Fibroblast of upper back skin (primary cell): Measurements from ENCODE around the gene CGA.
A peak's percentile ranks its signal among the peaks of the same experiment; 100 is the strongest.
"Not testable (repeated sequence)": the region's sequence is repeated elsewhere in the genome, so short reads cannot be mapped to it uniquely, and the experiment has no call there.

ENCODE experiments used
- DNase-seq: peaks from one replicate; pipeline ENCODE4 v3.0.0-alpha.2; 2013

Gene CGA

DNA sequence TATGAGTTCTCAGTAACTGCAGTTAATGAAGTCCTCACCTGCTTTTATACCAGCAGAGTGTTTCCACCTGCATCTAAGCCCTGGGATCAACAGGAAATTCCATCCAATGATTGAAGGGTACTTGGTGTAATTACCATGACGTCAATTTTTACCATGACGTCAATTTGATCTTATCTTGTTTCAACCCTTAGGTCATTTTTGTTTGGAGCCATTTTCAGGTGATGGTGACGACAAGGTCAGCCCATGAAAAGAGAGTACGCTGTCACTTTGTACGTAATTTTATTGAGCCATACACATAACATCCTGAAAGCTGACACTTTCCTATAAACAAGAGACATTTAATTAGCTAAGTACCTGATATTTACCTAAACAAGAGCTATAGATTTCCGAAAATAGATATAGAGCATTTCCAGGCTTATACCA lies at the start of gene CGA:
Gene CGA (minus strand): TSS at position 20 of the 423 bp plus-strand sequence. CDS start 6,906 bp downstream, outside the sequence.
- no peak for DNase-seq

DNA sequence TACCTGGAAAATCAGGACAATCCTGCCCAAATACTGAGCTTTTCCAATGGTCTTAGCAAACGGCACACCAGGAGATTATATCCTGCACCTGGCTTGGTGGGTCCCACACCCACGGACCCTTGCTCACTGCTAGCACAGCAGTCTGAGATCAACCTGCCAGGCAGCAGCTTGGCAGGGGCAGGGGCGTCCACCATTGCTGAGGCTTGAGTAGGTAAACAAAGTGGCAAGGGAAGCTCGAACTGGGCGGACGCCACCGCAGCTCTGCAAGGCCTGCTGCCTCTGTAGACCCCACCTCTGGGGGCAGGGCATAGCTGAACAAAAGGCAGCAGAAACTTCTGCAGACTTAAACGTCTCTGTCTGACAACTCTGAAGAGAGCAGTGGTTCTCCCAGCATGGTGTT lies 45.0 kb upstream of the CGA start:
- not testable (repeated sequence) for DNase-seq

DNA sequence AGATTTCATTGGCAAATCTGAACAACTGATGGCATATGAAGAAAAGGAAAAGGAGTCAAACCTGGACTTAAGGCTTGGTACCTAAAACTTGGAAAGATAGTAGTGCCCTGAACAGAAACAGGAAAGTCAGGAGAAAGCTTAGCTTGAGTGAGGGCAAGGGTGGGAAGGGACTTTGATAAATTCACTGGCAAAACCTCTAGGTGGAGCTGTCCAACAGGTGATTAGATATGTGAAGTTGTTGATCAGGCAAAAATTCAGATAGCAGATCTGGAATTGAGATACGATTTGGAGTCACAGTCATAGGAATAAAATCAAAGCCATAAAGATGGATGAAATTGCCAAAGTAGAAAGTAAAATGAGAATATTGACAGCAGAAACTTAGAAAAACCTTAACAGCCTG lies 44.3 kb upstream of the CGA start:
- peak; percentile 51 for DNase-seq

DNA sequence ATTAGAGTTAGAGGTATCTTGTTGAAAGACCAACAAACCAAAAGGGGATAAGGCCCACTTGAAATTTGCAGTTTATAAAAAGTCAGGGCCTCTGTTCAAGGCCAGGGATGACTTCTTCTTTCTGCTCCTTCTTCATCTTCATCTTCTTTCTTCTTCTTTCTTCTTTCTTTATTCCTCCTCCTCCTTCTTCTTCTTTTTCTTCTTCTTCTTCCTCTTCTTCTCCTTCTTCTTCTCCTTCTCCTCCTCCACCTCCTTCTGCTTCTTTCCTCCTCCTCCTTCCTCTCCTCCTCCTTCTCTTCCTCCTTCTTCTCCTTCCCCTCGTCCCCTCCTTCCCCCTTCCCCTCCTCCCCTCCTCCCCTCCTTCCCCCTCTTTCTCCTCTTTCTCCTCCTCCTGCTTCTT lies 42.1 kb upstream of the CGA start:
- no peak for DNase-seq

DNA sequence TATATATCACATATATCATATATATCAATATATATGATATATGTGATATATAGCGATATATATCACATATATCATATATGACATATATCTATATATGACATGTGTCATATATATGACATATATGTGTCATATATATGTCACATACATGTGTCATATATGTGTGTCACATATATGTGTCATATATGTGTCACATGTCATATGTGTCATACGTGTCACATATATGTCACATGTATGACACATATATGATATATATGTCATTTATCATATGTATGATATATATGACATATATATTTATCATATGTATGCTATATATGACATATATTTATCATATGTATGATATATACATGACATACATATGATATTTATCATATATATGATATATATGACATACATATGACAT lies 32.8 kb upstream of the CGA start:
- no peak for DNase-seq

DNA sequence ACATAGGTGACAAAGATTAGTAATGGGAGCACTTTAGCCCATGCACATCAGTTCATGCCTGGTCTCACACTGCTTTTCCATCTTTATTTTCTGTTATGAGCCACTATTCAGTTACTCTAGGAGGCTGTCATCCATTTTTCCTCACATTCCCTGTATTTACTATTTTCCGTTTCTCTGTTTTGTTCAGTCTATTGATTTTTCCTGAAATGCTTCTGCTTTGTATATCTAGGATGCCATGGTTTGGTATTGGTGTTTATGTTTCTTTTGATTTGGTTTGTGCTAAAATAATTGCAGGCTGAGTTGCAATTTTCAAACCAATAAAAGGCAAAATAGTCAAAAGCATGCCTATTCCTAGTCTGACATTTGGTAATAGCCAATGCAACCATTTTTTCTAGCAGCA lies 31.6 kb upstream of the CGA start:
- DNase-seq = no peak

DNA sequence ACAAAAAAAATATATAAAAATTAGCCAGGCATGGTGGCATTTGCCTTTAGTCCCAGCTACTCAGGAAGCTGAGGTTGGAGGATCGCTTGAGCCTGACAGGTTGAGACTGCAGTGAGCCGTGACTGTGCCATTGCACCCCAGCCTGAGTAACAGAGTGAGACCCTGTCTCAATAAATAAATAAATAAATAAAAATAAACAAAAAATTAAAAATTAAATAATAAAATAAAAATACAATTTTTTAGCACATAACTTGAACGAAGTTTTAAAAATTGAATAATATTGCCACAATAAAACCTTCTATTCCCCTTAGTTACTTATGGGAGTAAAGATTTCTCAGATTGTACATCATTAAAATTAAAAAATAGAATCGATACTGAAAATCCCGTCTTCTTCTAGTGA lies 29.2 kb upstream of the CGA start:
- no peak for DNase-seq

DNA sequence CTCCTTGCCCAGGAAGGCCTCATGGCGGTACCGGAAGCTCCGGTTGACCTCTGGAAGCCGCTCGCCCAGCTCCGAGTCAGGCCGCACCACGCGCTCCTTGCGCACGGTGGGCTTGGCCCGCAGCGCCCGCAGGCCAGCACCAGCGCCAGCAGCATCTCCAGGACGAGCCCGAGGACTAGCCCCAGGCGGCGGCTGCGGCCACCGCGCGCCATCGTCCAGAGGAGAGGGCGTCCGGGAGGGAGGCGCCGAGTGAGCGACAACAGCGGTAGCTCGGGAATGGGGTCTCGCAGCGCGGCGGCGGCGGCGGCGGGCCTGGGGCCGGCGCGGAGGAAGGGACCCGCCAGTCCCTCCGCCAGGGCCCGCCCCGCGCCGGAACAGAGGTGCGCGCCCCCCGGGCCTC lies 27.6 kb upstream of the CGA start:
- no peak for DNase-seq

DNA sequence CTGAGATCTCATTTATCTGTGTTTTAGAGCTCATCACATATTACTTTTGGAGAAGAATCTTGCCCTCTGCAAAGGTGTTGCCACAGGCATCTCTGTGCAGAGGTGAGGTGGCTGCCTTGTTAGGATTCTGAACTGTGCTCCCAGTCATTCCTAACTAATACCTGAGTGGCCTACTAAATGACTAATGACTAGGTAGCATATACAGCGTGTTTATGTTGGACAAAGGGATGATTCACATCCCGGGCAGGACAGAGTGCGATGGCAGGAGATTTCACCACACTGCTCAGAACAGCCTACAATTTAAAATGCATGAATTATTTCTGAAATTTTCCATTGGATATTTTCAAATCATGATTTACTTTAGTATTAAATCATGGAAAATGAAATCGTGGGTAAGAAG lies 23.1 kb upstream of the CGA start:
- DNase-seq = no peak

DNA sequence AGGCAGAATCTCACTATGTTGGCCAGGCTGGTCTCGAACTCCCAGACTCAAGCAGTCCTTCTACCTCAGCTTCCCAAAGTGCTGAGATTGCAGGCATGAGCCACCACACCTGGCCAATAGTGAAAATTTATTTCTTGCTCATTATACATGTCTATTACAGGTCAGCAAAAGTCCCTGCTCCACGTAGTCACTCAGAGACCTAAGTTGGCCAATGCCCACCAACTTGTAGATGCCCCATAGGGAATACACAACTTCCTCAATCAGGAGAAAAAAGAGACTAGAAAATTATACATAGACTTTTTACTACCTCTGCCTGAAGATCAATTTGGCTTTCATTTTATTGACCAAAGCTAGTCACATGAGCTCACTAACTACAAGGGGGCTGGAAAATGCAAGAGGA lies 22.0 kb upstream of the CGA start:
- no peak for DNase-seq

DNA sequence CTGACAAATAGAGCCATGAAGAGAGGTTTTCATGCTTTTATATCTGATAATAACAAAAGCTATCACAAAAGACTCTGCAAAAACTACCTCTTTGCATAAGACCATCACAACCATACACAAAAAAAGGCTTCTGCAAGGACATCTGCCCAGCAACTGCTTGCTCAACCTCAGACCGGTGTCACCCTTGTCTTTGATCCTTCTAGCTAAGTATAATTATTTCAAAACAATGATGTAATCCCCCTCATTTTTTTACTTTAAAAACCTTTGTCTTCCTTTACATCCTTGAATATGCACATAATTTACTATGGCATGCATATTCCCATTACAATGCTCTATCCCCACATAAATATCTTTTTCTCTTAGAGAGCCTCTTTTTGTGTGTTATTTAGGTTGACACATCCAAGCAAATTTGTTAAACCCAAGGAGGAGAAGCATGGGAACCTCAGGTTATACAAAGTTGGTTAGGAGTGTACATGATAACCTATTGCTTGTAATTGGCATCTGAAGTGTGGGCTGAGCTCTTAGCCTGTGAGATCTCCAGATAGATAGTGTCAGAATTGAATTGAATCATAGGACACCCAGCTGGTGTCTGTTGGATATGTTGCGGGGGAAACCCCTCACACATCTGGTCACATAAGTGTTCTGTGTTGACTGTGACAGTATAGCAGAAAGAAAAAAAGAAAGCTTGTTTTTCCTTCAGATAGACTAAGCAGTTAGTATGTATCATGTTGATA lies 20.7 kb upstream of the CGA start:
- DNase-seq = no peak

DNA sequence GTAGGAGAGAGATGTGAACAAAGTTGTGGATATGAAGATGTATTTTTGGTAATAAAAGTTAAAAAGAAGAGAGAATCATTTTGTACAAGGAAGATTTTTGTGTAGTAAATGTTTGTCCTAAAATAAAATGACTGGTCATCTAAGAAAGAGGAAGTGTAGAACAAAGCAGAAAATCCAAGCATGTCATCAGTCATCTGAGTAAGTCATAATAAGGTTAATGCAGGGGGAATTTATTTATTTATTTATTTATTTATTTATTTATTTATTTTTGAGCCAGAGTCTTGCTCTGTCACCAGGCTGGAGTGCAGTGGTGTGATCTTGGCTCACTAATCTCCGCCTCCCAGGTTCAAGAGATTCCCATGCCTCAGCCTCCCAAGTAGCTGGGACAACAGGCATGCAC lies 15.7 kb upstream of the CGA start:
- no peak for DNase-seq

DNA sequence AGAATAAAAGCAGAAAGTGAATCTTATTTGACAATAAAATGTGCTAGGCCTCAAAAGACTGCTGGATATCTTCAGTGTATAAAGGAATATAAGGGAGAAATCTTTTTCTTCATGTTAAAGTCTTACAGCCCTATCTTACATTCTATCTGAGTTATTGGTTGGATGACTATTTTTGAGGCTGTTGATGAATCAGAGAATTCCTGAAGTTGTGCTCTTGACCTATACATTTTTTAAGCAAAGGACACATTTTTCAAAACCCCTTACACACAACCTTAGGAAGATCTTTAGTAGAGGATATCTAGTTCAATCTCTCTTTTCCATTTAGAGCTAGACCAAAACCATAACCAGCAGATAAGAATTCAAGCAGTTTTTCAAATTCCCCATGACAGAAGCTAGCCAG lies 10.9 kb upstream of the CGA start:
- peak; percentile 69 for DNase-seq

DNA sequence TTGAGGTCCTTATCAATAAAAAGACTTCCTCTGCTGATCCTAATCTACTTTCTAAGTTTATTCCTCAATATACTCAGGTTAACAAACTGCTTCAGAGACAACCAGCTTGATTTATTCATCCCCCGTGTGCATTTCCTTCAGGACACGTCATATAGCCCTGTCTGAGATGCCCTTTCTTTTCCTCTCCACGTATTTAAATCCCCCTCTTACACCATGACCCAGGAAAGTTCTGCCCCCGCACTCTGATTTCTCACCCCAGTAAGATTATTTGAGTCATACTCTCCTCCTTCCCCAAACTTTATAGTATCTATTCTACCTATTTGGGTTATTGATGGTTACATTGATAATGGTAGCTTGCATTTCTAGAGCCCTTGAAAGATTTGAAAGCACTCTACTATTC lies 9.8 kb upstream of the CGA start:
- DNase-seq = no peak

DNA sequence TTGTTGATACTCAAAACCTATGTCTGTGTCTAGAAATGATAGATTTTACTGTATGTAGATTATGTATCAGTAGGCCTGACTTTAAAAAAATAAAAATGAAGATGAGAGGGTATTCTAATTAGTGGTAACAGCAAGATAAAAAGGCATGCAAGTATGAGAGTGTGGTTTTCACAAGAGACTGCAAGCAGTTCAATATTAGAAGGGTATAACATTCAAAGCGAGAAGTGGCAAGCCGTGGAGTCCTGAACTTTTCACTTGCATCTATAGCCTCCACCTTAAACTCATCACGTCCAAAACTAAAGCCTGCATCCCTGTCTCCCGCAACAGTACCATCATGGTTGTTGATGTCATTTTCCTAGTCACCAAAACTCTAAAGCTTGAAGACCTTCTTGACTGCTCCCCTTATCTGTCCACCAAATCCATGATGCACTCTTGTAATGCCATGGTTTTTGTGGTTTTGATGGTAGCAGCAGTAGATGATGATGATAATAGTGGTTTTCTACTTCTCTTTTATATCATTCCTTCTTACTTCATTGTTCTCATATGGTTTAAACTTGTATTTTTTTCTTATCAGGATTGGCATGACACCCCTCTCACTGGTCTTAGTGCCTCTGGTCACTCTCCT lies 9.2 kb upstream of the CGA start:
- DNase-seq = no peak

DNA sequence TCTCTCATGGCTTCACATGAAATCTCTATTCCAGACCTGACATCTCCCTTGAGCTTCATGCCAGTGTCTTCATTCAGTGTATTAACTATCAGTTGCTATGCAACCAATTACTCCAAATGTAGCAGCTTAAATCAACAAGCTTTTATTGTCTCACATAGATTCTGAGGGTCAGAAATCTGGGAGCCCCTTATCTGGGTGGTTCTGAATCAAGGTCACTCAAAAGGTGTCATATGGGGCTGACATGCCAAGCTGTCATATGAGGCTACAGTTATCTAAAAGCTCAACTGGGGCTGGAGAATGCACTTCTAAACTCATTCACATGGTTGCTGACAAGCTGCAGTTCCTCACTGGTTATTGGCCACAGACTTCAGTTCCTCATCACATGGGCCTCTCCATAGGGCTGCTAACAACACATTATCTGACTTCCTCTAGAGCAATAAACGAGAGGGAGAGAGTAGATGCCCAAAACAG lies 7.3 kb upstream of the CGA start:
- no peak for DNase-seq

DNA sequence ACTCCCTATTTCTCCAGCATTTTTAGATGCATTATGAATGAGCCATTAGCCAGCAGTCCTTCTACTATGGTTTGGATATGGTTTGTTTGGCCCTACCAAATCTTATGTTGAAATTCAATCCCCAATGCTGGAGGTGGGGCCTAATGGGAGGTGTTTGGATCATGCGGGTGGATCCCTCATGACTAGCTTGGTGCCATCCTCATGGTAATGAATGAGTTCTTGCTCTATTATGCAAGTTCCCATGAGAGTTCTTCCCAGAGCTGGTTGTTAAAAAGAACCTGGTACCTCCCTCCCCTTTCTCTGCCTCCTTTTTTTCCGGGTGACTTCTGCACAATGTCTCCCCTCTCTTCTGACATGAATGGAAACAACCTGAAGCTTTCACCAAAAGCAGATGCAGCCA lies 6.2 kb upstream of the CGA start:
- DNase-seq = no peak

DNA sequence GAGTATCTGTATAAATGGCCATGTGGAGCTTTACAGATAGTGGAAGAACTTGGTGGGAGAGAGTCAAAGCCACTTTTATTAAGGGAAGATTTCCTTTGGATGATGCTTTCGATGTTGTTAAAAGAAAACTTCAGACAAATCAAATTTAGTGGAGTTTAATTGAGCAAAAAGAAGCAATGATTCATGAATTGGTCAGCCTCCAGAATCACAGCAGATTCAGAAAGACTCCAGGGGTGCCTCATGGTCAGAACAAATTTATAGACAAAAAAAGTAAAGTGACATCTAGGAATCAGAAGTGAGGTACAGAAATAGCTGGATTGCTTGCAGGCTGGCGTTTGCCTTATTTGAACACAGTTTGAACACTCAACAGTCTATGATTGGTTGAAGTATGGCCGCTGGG lies 5.3 kb upstream of the CGA start:
- peak; percentile 13 for DNase-seq

DNA sequence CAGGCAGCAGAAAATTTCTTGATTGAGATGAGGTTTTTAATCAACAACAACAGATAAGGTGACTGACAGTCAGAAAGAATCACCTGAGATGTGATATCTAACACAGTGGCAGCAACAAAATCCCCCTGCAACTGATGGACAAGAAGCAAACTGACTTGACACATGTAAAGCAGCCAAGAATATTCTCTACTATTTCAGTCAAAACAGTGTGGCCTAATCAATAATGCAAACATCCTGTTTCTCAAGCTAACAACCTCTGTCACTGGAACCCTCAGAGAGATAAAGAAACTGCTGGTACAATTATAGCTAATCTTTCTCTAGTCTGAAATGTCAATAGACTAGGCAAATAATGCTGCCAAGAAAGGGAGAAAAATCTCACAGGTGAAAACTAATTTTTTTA lies 4.6 kb upstream of the CGA start:
- DNase-seq = no peak

DNA sequence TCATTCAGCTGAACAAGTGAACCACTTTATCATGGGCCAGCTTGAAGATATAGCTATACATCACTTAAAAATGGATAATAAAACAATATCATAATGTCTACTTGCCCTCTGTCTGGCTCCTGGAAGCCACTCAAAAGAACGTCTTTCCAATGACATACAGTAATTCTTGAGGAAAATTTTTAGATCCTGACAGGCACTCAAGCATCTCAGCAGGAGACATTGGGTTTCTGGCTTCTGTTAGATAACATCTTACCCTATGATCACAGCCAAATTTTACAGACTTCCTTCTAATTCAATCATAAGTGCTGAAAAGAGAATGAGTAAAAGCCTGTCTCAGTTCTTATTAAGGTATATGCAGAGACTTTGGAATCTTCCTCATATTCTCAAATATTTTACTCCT lies 330 bp downstream of the CGA start:
- peak; percentile 74 for DNase-seq

DNA sequence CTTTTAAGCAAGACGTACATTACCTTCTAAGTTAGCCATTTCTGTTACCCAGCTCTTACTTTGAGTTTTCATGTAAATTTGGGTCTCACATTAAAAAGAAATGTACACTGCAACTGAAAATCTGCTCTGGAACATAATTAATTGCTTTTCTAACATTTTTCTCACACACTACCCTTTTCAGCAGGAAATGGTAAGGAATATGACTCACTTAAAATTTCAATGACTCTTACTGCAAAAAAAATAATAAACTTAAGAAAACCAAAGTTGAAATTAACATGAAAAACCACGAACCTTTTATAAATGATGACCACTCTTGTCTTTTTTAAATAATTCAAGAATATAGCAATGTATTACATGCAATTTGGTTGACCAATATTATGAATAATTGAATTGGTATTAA lies 1.3 kb downstream of the CGA start:
- DNase-seq = peak; percentile 49

DNA sequence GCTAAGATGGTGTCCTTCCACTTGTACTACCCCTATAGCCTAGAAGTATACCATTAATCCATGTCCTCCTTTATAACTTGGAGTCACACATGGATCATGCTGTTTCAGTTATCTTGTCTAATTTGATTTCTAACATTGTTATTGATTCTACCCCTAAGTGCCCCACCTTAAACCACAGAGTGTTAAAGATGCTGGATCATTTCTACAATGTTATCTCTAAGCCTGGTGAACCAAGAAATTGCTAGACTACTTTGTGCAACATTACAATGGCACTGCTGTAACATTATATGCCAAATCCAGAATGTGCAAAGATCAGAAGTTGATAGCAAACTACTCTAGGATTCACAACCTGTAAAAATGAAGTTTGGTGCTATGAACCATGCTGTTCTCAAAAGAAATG lies 1.7 kb downstream of the CGA start:
- DNase-seq = no peak

DNA sequence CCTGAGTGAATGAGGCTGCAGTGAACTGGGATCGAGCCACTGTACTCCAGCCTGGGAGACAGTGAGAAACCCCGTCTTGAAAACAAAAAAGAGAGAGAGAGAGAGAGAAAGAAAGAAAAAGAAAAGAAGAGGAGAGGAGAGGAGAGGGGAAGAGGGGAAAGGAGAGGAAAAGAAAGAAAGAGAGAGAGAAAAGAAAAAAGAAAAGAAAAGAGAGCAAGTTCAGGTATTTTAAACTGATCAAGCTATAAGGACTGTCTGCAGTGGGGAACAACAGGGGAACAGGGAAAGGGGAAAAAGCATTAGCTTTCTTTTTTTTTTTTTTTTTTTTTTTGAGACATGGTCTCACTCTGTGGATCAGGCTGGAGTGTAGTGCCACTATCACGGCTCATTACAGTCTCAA lies 2.5 kb downstream of the CGA start:
- no peak for DNase-seq

DNA sequence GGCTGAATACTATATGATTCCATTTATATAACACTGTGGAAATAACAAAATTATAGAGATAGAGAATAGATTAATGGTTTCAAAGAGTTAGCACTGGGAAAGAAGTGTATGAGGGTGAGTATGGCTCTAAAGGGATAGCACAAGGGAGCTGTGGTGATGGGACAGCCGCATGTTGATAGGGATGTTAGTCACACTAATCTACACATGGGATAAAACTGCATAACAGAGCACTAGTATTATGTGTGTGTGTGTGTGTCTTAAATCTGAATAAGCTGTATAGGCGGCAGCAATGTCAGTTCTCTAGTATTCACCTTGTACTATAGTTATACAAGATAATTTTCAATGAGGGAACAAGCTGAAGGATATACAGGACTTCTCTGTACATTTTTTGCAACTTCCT lies 5.8 kb downstream of the CGA start:
- no peak for DNase-seq

DNA sequence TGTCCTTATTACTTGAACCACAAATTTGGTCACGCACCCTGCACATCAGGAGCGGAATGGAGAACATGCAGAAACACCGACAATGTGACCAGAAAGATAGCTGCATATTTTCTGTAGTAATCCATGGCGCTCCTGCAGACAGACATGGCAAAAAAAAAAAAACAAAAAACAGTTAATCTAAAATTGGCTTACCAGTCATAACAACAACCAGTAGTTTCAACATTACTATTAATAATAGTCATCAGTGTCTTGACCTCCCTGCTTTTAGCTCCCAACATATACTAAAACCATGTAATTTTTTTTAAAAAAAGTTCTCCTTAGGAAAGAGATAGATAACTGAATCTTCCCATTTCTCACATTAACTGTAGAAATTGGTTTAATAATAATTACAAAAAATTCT lies 6.8 kb downstream of the CGA start:
- no peak for DNase-seq
